GM12801 (cell line): ENCODE data around the gene BAAT.

Source experiments
- TF ChIP-seq, protein P1 (sequence below): IDR thresholded peaks from one replicate; pipeline ENCODE4 v1.5.1; 2011; ENCODE audit warnings: control low read depth; ENCODE audit not compliant: insufficient read length; ENCODE audit errors: extremely low read depth

The BAAT gene

GRCh38 chr9:101414839-101415238 lies 30.0 kb upstream of the BAAT start:
- TF ChIP-seq, protein P1, sequence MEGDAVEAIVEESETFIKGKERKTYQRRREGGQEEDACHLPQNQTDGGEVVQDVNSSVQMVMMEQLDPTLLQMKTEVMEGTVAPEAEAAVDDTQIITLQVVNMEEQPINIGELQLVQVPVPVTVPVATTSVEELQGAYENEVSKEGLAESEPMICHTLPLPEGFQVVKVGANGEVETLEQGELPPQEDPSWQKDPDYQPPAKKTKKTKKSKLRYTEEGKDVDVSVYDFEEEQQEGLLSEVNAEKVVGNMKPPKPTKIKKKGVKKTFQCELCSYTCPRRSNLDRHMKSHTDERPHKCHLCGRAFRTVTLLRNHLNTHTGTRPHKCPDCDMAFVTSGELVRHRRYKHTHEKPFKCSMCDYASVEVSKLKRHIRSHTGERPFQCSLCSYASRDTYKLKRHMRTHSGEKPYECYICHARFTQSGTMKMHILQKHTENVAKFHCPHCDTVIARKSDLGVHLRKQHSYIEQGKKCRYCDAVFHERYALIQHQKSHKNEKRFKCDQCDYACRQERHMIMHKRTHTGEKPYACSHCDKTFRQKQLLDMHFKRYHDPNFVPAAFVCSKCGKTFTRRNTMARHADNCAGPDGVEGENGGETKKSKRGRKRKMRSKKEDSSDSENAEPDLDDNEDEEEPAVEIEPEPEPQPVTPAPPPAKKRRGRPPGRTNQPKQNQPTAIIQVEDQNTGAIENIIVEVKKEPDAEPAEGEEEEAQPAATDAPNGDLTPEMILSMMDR = no peak

DNA sequence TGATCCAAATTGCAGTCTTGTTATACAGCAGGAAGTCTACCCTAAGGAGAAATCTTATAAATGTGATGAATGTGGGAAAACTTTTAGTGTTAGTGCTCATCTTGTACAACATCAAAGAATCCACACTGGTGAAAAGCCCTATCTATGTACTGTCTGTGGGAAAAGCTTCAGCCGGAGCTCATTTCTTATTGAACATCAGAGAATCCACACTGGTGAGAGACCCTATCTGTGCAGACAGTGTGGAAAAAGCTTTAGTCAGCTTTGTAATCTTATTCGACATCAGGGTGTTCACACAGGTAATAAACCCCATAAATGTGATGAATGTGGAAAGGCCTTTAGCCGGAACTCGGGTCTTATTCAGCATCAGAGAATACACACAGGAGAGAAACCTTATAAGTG lies 24.3 kb upstream of the BAAT start:
- TF ChIP-seq, protein P1 = no peak

GRCh38 chr9:101408374-101409078 lies 23.7 kb upstream of the BAAT start:
- TF ChIP-seq, protein P1 = no peak

GRCh38 chr9:101403516-101404285 lies 18.9 kb upstream of the BAAT start:
- TF ChIP-seq, protein P1 = no peak

DNA sequence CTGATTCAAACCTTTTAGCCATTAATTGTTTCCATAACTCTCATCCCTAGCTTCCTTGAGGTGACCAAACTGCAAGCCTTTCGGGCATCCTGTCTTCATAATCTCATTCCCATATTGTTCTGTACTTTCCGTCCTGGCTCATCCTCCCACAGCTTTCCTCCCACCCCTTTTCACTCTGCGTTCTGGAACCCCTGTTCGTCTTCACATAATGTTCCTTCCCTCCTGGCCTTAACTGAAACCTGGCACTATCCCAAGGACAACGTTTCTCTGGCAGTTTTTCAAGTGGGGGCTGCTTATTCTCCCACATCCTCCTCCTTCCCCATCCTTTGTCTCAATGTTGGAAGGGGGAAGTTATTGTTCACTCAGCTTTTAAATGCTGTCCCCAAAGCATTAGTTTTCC lies 15.3 kb upstream of the BAAT start:
- TF ChIP-seq, protein P1 = no peak

DNA sequence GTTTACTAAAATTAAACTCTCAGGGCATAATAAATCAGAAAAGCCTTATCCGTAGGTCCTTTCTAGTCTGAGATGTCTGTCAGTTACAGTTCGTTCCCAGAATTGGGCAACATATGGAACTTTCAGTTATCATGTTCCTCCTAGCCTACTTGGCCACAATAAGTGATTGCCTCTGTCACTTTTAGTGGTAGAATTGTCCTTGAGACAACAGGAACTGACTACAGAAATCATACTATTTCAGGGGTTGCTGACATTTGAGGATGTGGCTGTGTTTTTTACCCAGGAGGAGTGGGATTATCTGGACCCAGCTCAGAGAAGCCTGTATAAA lies 14.8 kb upstream of the BAAT start:
- TF ChIP-seq, protein P1 = no peak

- TF ChIP-seq, protein P1 = no peak
These were observed 14.3 kb upstream of the BAAT start for GRCh38 chr9:101398930-101399642.
